Caco-2 (cell line): ENCODE measurements around the gene HSD17B12. TPM values are rescaled to one million over a fixed set of nuclear protein-coding genes. Genes with fewer than 3 reads are reported as not detected.

Experiments used
- BruUV-seq: library from RNA; stranded (reverse); fragments of 400-500 nt; replicated peaks from 2 replicates; lab custom pipeline; 2021; lab: Mats Ljungman, UMichigan
- CTCF ChIA-PET: fragments of 300-600 bp; sonication (Branson Sonifier 250); formaldehyde crosslinking; loops from one replicate; lab custom pipeline; 2022; ENCODE audit warnings: antibody characterized with exemption; lab: Charles Lee
- POLR2A ChIA-PET: fragments of 300-600 bp; sonication (Branson Sonifier 250); formaldehyde crosslinking; loops from one replicate; lab custom pipeline; 2022; ENCODE audit warnings: antibody characterized with exemption; lab: Charles Lee
- DNase-seq, 2 experiments: peaks; one replicate each; pipeline versions ENCODE4 v3.0.0 to v3.0.0-alpha.2; 2020 to 2022
- H3K27me3 ChIP-seq: replicated peaks from 2 replicates; pipeline ENCODE4 v1.6.0; 2011; ENCODE audit warnings: low read length; ENCODE audit not compliant: control insufficient read depth, insufficient read depth
- H3K36me3 ChIP-seq: 2 replicates; pipeline ENCODE4 v1.5.1; 2011; ENCODE audit warnings: low read length; ENCODE audit not compliant: control insufficient read depth, insufficient read depth
- H3K4me1 ChIP-seq: fragments of 250-450 bp; sonication (Bioruptor Pico); 2 replicates; pipeline ENCODE4 v1.5.1; 2020; ENCODE audit warnings: mild to moderate bottlenecking
- H3K4me3 ChIP-seq: 2 replicates; pipeline ENCODE4 v1.5.1; 2011; ENCODE audit warnings: low read depth, mild to moderate bottlenecking, control low read depth, low read length
- H3K9me3 ChIP-seq: fragments of 250-450 bp; sonication (Bioruptor Pico); 2 replicates; pipeline ENCODE4 v1.5.1; 2020; ENCODE audit warnings: mild to moderate bottlenecking, moderate library complexity
- H3K27ac Mint-ChIP-seq: one replicate; pipeline ENCODE4 v1.8.0; 2022; ENCODE audit warnings: mixed read lengths; ENCODE audit not compliant: unreplicated experiment
- H3K27me3 Mint-ChIP-seq: one replicate; pipeline ENCODE4 v1.8.0; 2022; ENCODE audit warnings: mixed read lengths; ENCODE audit not compliant: insufficient read depth, unreplicated experiment
- H3K36me3 Mint-ChIP-seq: one replicate; pipeline ENCODE4 v1.8.0; 2022; ENCODE audit warnings: mild to moderate bottlenecking, mixed read lengths; ENCODE audit not compliant: insufficient read depth, unreplicated experiment
- H3K4me1 Mint-ChIP-seq: one replicate; pipeline ENCODE4 v1.8.0; 2022; ENCODE audit warnings: low read depth, mixed read lengths; ENCODE audit not compliant: unreplicated experiment
- H3K4me3 Mint-ChIP-seq: one replicate; pipeline ENCODE4 v1.8.0; 2022; ENCODE audit warnings: mild to moderate bottlenecking, moderate library complexity, mixed read lengths; ENCODE audit not compliant: unreplicated experiment
- H3K9me3 Mint-ChIP-seq: one replicate; pipeline ENCODE4 v1.8.0; 2022; ENCODE audit warnings: mixed read lengths; ENCODE audit not compliant: unreplicated experiment
- intact Hi-C: fragments of 100-400 bp; cut with micrococcal nuclease; formaldehyde crosslinking; loops from one replicate; pipeline ENCODE4 v1.10.0; 2022; ENCODE audit not compliant: unreplicated experiment
- total RNA-seq: library from RNA; stranded (reverse); gene quantifications from 2 replicates; pipeline ENCODE4 v1.2.3, GENCODE V29; 2022
- TF ChIP-seq, protein P1 (sequence below), 2 experiments: fragments of 200-600 bp in 1 of 2; IDR thresholded peaks; 1 replicate in 1 of 2; 2 replicates in 1 of 2; pipeline versions ENCODE4 v1.5.1 to v1.8.0; 2011 to 2022; ENCODE audit warnings: antibody characterized with exemption in 1 of 2, control low read depth in 1 of 2, inconsistent platforms in 1 of 2, low read depth in 1 of 2, low read length in 1 of 2, mild to moderate bottlenecking in 1 of 2, moderate library complexity in 1 of 2; ENCODE audit not compliant: insufficient read depth in 1 of 2, severe bottlenecking in 1 of 2, unreplicated experiment in 1 of 2

HSD17B12 gene
- total RNA-seq, 1 experiment from 2014 or later = 155 TPM

DNA sequence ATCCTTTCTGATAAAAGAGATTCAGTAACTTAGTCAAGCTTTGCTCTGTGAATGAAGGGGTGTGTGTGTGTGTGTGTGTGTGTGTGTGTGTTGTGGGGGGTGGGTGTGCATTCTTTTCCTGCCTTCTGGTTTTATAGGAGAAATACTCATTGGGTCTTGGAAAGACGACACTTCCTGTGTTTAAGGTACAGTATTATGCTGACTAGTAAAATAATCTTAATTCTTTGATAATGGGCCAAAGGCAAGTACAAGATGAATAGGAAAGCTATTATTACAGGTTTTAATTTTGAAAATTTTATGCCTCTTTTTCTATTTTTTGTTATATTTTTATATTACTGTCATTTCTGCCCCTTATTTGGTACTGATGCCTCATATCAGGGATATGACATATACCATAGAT, 26.1 kb downstream of the HSD17B12 start:
- Mint-ChIP-seq H3K27me3 (no peaks in the 10 kb centered on the region), H3K4me1 (no peaks in the 10 kb centered on the region), H3K27ac (no peak overlapping the region), H3K4me3 (no peak overlapping the region), H3K36me3 (peaks cover 21% of the 10 kb centered on the region), H3K9me3 (peaks cover under 1% of the 10 kb centered on the region)
- no peaks in the 10 kb centered on the region for H3K27me3 ChIP-seq
- H3K4me1 ChIP-seq = no peaks in the 10 kb centered on the region
- DNase-seq = no peak
- POLR2A ChIA-PET = no interaction called here
- no TSS peak for BruUV-seq
- peaks cover 5% of the 10 kb centered on the region; the same call in 1 of the 2 replicates for H3K9me3 ChIP-seq
- TF ChIP-seq, protein P1, sequence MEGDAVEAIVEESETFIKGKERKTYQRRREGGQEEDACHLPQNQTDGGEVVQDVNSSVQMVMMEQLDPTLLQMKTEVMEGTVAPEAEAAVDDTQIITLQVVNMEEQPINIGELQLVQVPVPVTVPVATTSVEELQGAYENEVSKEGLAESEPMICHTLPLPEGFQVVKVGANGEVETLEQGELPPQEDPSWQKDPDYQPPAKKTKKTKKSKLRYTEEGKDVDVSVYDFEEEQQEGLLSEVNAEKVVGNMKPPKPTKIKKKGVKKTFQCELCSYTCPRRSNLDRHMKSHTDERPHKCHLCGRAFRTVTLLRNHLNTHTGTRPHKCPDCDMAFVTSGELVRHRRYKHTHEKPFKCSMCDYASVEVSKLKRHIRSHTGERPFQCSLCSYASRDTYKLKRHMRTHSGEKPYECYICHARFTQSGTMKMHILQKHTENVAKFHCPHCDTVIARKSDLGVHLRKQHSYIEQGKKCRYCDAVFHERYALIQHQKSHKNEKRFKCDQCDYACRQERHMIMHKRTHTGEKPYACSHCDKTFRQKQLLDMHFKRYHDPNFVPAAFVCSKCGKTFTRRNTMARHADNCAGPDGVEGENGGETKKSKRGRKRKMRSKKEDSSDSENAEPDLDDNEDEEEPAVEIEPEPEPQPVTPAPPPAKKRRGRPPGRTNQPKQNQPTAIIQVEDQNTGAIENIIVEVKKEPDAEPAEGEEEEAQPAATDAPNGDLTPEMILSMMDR (IDR thresholded peaks at IDR 0.05; ENCODE audit: insufficient read depth in 1 of 2, low read depth in 1 of 2, low read length in 1 of 2, severe bottlenecking in 1 of 2, unreplicated experiment in 1 of 2) = no peak
- no peak overlapping the region for H3K4me3 ChIP-seq
- intact Hi-C loops = loop anchor here (5.0 kb wide), 1 partner anchor 129 kb away; no protein-coding TSS in a partner anchor
- CTCF ChIA-PET = no interaction called here
- H3K36me3 ChIP-seq = no peaks in the 10 kb centered on the region

DNA sequence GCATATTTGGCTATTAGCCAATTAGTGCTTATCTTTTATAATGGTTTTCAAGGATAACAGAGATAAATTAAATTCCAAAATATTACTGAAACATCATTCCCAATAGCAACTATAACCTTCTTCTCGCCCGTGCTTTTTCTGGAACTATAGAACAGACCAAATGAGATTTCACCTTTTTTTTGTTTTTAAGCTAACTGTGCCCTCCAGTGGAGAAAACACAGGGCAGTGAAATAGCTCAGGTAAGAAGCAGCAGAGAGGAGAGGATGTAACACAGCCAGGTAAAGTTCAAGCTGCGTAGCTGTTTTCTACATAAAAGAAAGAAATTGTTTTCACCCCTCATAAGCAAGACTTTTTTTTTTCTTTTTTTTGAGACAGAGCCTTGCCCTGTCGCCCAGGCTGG, 28.2 kb downstream of the HSD17B12 start:
- Histone ChIP-seq H3K36me3 (no peaks in the 10 kb centered on the region), H3K27me3 (no peaks in the 10 kb centered on the region), H3K4me1 (no peaks in the 10 kb centered on the region), H3K4me3 (no peak overlapping the region), H3K9me3 (no peaks in the 10 kb centered on the region)
- ChIA-PET POLR2A (no interaction called here), CTCF (interaction anchor here (0.6 to 1.1 kb wide), 8 partner anchors 13 to 204 kb away, joined by 3 to 9 read pairs (median 4); partner anchors contain the start of gene HSD17B12)
- peaks cover 16% of the 10 kb centered on the region for H3K36me3 Mint-ChIP-seq
- no peaks in the 10 kb centered on the region for H3K27me3 Mint-ChIP-seq
- no peaks in the 10 kb centered on the region for H3K4me1 Mint-ChIP-seq
- H3K27ac Mint-ChIP-seq = no peak overlapping the region
- peak in 1 of 2 experiments; percentile 16 for DNase-seq
- H3K9me3 Mint-ChIP-seq = no peaks in the 10 kb centered on the region
- TF ChIP-seq, protein P1 (IDR thresholded peaks at IDR 0.05; ENCODE audit: insufficient read depth in 1 of 2, low read depth in 1 of 2, low read length in 1 of 2, severe bottlenecking in 1 of 2, unreplicated experiment in 1 of 2) = peak in 1 of 2 experiments; percentile 35
- H3K4me3 Mint-ChIP-seq = no peak overlapping the region
- BruUV-seq = no TSS peak
- intact Hi-C loops = loop anchor here (1.0 to 5.0 kb wide), 2 partner anchors 131 to 204 kb away; no protein-coding TSS in a partner anchor

DNA sequence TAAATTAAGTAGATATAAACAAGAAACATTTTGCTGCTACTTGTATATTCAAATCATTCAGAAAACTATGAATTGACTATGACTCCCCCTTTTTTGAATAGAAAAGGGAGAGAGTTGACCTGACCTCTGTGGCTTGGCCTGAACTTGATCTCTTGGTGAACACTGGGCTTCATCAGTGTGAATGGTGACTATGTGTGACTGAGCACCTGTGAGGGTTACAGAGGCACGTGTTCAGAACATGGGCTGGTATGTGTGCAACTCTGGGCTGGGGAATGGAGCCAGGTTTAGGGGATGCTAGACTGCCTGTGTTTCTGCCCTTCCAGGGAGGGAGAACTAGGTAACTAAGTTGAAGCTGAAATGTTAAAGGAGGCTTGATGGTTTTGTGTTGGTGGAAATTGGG, 29.2 kb downstream of the HSD17B12 start:
- Histone ChIP-seq H3K9me3 (no peaks in the 10 kb centered on the region), H3K27me3 (no peaks in the 10 kb centered on the region), H3K4me3 (no peak overlapping the region), H3K36me3 (no peaks in the 10 kb centered on the region), H3K4me1 (no peaks in the 10 kb centered on the region)
- DNase-seq = no peak
- H3K36me3 Mint-ChIP-seq = peaks cover 14% of the 10 kb centered on the region
- no peaks in the 10 kb centered on the region for H3K27me3 Mint-ChIP-seq
- no peak overlapping the region for H3K4me3 Mint-ChIP-seq
- H3K9me3 Mint-ChIP-seq = no peaks in the 10 kb centered on the region
- BruUV-seq = no TSS peak
- TF ChIP-seq, protein P1 (IDR thresholded peaks at IDR 0.05; ENCODE audit: insufficient read depth in 1 of 2, low read depth in 1 of 2, low read length in 1 of 2, severe bottlenecking in 1 of 2, unreplicated experiment in 1 of 2) = no peak
- intact Hi-C loops = loop anchor here (5.0 kb wide), 1 partner anchor 132 kb away; no protein-coding TSS in a partner anchor
- ChIA-PET CTCF (no interaction called here), POLR2A (no interaction called here)
- H3K4me1 Mint-ChIP-seq = no peaks in the 10 kb centered on the region
- no peak overlapping the region for H3K27ac Mint-ChIP-seq
